ENCODE results near the gene ADGRD1. TPM values are rescaled to one million over a fixed set of nuclear protein-coding genes. Genes with fewer than 3 reads are reported as not detected.

ADGRD1 gene
- total and polyA plus RNA-seq, 2 of the 8 experiments (the other 6 are each of a cell fraction or from before 2014, with no cell fraction given) = 0.36 to 0.48 TPM

GRCh38 chr12:130955238-130955816 lies 1.6 kb downstream of the ADGRD1 start (continued):
- TF ChIP-seq CBX8 (IDR thresholded peaks at IDR 0.05; ENCODE audit: borderline replicate concordance, low read depth, low read length) = no peak
- TF ChIP-seq ASH2L (IDR thresholded peaks at IDR 0.05; ENCODE audit: low read length) = no peak
- TF ChIP-seq MAFK (IDR thresholded peaks at IDR 0.05; ENCODE audit: low read depth, low read length) = no peak
- no peak for TF ChIP-seq SIN3A (conservative IDR thresholded peaks at IDR 0.05 in 1 of 2, IDR thresholded peaks at IDR 0.05 in 1 of 2; ENCODE audit: low read depth in 1 of 2, low read length in 2 of 2)
- TF ChIP-seq RNF2 (IDR thresholded peaks at IDR 0.05; ENCODE audit: borderline replicate concordance, low read depth, low read length, missing control alignments, poor library complexity, severe bottlenecking) = no peak
- TF ChIP-seq NRF1 (IDR thresholded peaks at IDR 0.05; ENCODE audit: low read depth, low read length) = no peak
- TF ChIP-seq GABPA (IDR thresholded peaks at IDR 0.05; ENCODE audit: borderline replicate concordance, insufficient read depth, low read length) = no peak
- TF ChIP-seq, protein P1, sequence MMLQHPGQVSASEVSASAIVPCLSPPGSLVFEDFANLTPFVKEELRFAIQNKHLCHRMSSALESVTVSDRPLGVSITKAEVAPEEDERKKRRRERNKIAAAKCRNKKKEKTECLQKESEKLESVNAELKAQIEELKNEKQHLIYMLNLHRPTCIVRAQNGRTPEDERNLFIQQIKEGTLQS (IDR thresholded peaks at IDR 0.05; ENCODE audit: insufficient read depth, low read depth, low read length) = no peak

All from H1 (cell line).